Occipital lobe (tissue), 2 donors: ENCODE data around the gene COMMD6. TPM values are rescaled to one million over a fixed set of nuclear protein-coding genes. Genes with fewer than 3 reads are reported as not detected.
A peak's percentile ranks its signal among the peaks of the same experiment; 100 is the strongest.
"Not testable (repeated sequence)": the region's sequence is repeated elsewhere in the genome, so short reads cannot be mapped to it uniquely, and the experiment has no call there.

ENCODE experiments used
- DNase-seq: peaks from one replicate; lab custom pipeline; 2025; lab: John Stamatoyannopoulos, UW
- total RNA-seq: library from RNA; depleted of rRNA; stranded (reverse); fragments of >200 nt; gene quantifications from one replicate; pipeline ENCODE4 v1.2.3, GENCODE V29; 2014

COMMD6 gene
- total RNA-seq, result 103 TPM

- DNase-seq, result peak; percentile 63
Observed at GRCh38 chr13:75537401-75538365, at the start of gene COMMD6. Gene COMMD6 (minus strand): TSS chr13:75537841. CDS start chr13:75537805, 36 bp downstream.

GRCh38 chr13:75585153-75585552, 47.5 kb upstream of the COMMD6 start:
- no peak for DNase-seq

GRCh38 chr13:75583091-75583490, 45.5 kb upstream of the COMMD6 start:
- no peak for DNase-seq

GRCh38 chr13:75581874-75582640, 44.4 kb upstream of the COMMD6 start:
- DNase-seq, result no peak

- DNase-seq, result no peak
Observed at GRCh38 chr13:75579529-75579928, 41.9 kb upstream of the COMMD6 start.

GRCh38 chr13:75569576-75569975, 31.9 kb upstream of the COMMD6 start:
- DNase-seq, result no peak

GRCh38 chr13:75566658-75567057, 29.0 kb upstream of the COMMD6 start:
- DNase-seq, result no peak

- DNase-seq, result no peak
Observed at GRCh38 chr13:75558145-75558840, 20.7 kb upstream of the COMMD6 start.

- DNase-seq, result no peak
Observed at GRCh38 chr13:75556961-75557360, 19.3 kb upstream of the COMMD6 start.

- DNase-seq, result no peak
Observed at GRCh38 chr13:75555836-75556235, 18.2 kb upstream of the COMMD6 start.

- DNase-seq, result no peak
Observed at GRCh38 chr13:75554981-75555380, 17.3 kb upstream of the COMMD6 start.

GRCh38 chr13:75554464-75554863, 16.8 kb upstream of the COMMD6 start:
- DNase-seq, result no peak

- no peak for DNase-seq
Observed at GRCh38 chr13:75550159-75550567, 12.5 kb upstream of the COMMD6 start.

- peak; percentile 93 for DNase-seq
Observed at GRCh38 chr13:75549262-75550158, 11.9 kb upstream of the COMMD6 start, which contains the start of gene UCHL3. Gene UCHL3 (plus strand): TSS chr13:75549791. CDS start chr13:75549821, 30 bp downstream.

GRCh38 chr13:75547917-75548316, 10.3 kb upstream of the COMMD6 start:
- DNase-seq, result no peak

- DNase-seq, result not testable (repeated sequence)
Observed at GRCh38 chr13:75545386-75545785, 7.7 kb upstream of the COMMD6 start.

GRCh38 chr13:75544681-75545330, 7.2 kb upstream of the COMMD6 start:
- DNase-seq, result no peak

GRCh38 chr13:75541961-75542360, 4.3 kb upstream of the COMMD6 start:
- no peak for DNase-seq

- DNase-seq, result no peak
Observed at GRCh38 chr13:75541287-75541686, 3.6 kb upstream of the COMMD6 start.

GRCh38 chr13:75533861-75534260, 3.8 kb downstream of the COMMD6 start:
- DNase-seq, result no peak
